Suprapubic skin (tissue), 4 donors: ENCODE data around the gene SYCE3.

Experiments
- EP300 ChIP-seq: sonication (generic); formaldehyde crosslinking; IDR thresholded peaks from one replicate; pipeline ENCODE4 v1.6.1; 2017; ENCODE audit warnings: antibody characterized with exemption
- POLR2A ChIP-seq, 2 donors: fragments of 450-650 bp; IDR thresholded peaks; one replicate each; pipeline ENCODE4 v1.6.1; 2017; ENCODE audit warnings: antibody characterized with exemption in 2 of 2, mild to moderate bottlenecking in 2 of 2, moderate library complexity in 2 of 2
- POLR2AphosphoS5 ChIP-seq, 3 donors: sonication (generic); formaldehyde crosslinking; IDR thresholded peaks; one replicate each; pipeline ENCODE4 v1.6.1; 2017; ENCODE audit warnings: antibody characterized with exemption in 3 of 3
- TF ChIP-seq, protein P1 (sequence below), 2 donors: fragments of 200-600 bp in 1 of 2; fragments of 450-650 bp in 1 of 2; sonication (generic) in 1 of 2; IDR thresholded peaks; one replicate each; pipeline ENCODE4 v1.5.1; 2016 to 2019; ENCODE audit warnings: antibody characterized with exemption in 2 of 2, mild to moderate bottlenecking in 1 of 2, moderate library complexity in 1 of 2

DNA sequence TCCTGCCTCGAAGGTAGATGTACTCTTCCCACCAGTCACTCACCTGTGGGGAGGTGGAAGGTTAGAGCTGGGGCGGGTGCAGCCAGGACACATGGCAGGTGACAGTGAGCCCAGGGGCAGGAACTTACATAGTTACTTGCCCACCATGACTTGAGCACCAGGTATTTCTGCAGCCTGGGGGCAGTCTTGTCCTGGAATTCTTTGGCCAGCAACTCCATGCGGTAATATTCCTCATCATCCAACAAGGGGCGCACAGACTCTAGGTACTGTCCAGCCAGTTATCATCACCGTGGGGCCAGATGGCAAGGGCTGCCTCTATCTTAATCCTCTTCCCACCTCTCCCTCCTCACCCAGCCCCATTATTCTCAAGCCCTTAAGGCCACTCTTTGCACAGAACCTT lies 13.4 kb upstream of the SYCE3 start:
- TF ChIP-seq, protein P1, sequence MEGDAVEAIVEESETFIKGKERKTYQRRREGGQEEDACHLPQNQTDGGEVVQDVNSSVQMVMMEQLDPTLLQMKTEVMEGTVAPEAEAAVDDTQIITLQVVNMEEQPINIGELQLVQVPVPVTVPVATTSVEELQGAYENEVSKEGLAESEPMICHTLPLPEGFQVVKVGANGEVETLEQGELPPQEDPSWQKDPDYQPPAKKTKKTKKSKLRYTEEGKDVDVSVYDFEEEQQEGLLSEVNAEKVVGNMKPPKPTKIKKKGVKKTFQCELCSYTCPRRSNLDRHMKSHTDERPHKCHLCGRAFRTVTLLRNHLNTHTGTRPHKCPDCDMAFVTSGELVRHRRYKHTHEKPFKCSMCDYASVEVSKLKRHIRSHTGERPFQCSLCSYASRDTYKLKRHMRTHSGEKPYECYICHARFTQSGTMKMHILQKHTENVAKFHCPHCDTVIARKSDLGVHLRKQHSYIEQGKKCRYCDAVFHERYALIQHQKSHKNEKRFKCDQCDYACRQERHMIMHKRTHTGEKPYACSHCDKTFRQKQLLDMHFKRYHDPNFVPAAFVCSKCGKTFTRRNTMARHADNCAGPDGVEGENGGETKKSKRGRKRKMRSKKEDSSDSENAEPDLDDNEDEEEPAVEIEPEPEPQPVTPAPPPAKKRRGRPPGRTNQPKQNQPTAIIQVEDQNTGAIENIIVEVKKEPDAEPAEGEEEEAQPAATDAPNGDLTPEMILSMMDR (IDR thresholded peaks at IDR 0.05) = no peak
- TF ChIP-seq EP300 = no peak
- TF ChIP-seq POLR2A (IDR thresholded peaks at IDR 0.05) = no peak
- no peak for TF ChIP-seq POLR2AphosphoS5 (IDR thresholded peaks at IDR 0.05)
